Activated CD8-positive, alpha-beta T cell treated with anti-CD3 and anti-CD28 coated beads for 36 hours (primary cell): Measurements from ENCODE around the gene PCCA. TPM values are rescaled to one million over a fixed set of nuclear protein-coding genes. Genes with fewer than 3 reads are reported as not detected.

Experiments
- ATAC-seq: fragments of 200-7000 bp; cut with Tn5 transposase; one replicate; pipeline ENCODE4 v1.10.0; 2021; ENCODE audit warnings: mild to moderate bottlenecking, moderate library complexity
- CTCF ChIA-PET: fragments of 350-600 bp; sonication (Branson Sonifier 250); formaldehyde crosslinking; loops from one replicate; lab custom pipeline; 2021; ENCODE audit warnings: antibody characterized with exemption; lab: Charles Lee
- POLR2A ChIA-PET: fragments of 350-600 bp; sonication (Branson Sonifier 250); formaldehyde crosslinking; loops from one replicate; lab custom pipeline; 2021; ENCODE audit warnings: antibody characterized with exemption; lab: Charles Lee
- DNase-seq: peaks from one replicate; pipeline ENCODE4 v3.0.0-alpha.2; 2020
- H3K27ac Mint-ChIP-seq: one replicate; pipeline ENCODE4 v1.8.0; 2021; ENCODE audit warnings: mild to moderate bottlenecking, mixed read lengths
- H3K27me3 Mint-ChIP-seq: one replicate; pipeline ENCODE4 v1.8.0; 2021; ENCODE audit warnings: mixed read lengths
- H3K36me3 Mint-ChIP-seq: one replicate; pipeline ENCODE4 v1.8.0; 2021; ENCODE audit warnings: low read depth, mixed read lengths
- H3K4me1 Mint-ChIP-seq: one replicate; pipeline ENCODE4 v1.8.0; 2021; ENCODE audit warnings: low read depth, mixed read lengths
- H3K4me3 Mint-ChIP-seq: one replicate; pipeline ENCODE4 v1.8.0; 2021; ENCODE audit warnings: mild to moderate bottlenecking, moderate library complexity, mixed read lengths
- H3K9me3 Mint-ChIP-seq: one replicate; pipeline ENCODE4 v1.8.0; 2021; ENCODE audit warnings: mixed read lengths
- intact Hi-C: fragments of 100-400 bp; cut with micrococcal nuclease; formaldehyde crosslinking; loops from one replicate; pipeline ENCODE4 v1.10.0; 2022
- total RNA-seq, 2 experiments: library from RNA; stranded (reverse); gene quantifications; one replicate each; pipeline ENCODE4 v1.2.3, GENCODE V29; 2021
- TF ChIP-seq, protein P1 (sequence below): fragments of 200-600 bp; IDR thresholded peaks from one replicate; pipeline ENCODE4 v1.8.0; 2022; ENCODE audit warnings: antibody characterized with exemption, mild to moderate bottlenecking

Gene PCCA
- total RNA-seq, 2 experiments from 2014 or later, result 8.4 to 9.2 TPM

DNA sequence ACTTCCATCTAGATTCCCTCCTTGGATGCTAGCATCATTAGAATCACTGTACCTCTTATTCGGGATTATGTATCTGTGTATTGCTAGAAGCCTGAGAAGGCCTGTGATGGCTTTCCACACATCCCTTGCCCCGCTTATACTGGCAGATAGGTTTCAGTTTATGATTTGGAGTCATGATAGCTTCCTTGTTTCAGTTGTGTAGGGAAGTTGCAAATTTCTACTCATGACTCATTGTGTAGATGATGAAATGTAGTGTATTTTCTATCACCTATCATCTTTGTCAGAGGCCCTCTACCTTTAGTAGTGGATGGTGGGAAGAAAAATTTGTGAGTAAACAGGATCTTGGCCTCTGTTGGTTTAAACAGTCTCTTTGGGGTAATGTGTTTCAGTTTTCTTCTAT is 334.5 kb downstream of the PCCA start:
- TF ChIP-seq, protein P1, sequence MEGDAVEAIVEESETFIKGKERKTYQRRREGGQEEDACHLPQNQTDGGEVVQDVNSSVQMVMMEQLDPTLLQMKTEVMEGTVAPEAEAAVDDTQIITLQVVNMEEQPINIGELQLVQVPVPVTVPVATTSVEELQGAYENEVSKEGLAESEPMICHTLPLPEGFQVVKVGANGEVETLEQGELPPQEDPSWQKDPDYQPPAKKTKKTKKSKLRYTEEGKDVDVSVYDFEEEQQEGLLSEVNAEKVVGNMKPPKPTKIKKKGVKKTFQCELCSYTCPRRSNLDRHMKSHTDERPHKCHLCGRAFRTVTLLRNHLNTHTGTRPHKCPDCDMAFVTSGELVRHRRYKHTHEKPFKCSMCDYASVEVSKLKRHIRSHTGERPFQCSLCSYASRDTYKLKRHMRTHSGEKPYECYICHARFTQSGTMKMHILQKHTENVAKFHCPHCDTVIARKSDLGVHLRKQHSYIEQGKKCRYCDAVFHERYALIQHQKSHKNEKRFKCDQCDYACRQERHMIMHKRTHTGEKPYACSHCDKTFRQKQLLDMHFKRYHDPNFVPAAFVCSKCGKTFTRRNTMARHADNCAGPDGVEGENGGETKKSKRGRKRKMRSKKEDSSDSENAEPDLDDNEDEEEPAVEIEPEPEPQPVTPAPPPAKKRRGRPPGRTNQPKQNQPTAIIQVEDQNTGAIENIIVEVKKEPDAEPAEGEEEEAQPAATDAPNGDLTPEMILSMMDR, result no peak
- peak overlapping the region; percentile 50 for H3K27ac Mint-ChIP-seq
- ChIA-PET CTCF (no interaction called here), POLR2A (no interaction called here)
- peaks cover 2% of the 10 kb centered on the region for H3K9me3 Mint-ChIP-seq
- peaks cover 6% of the 10 kb centered on the region for H3K4me1 Mint-ChIP-seq
- H3K27me3 Mint-ChIP-seq, result no peaks in the 10 kb centered on the region
- intact Hi-C loops, result no loop called here
- DNase-seq (no peak), ATAC-seq (peak; percentile 58)
- peaks cover 13% of the 10 kb centered on the region for H3K36me3 Mint-ChIP-seq
- H3K4me3 Mint-ChIP-seq, result no peak overlapping the region

DNA sequence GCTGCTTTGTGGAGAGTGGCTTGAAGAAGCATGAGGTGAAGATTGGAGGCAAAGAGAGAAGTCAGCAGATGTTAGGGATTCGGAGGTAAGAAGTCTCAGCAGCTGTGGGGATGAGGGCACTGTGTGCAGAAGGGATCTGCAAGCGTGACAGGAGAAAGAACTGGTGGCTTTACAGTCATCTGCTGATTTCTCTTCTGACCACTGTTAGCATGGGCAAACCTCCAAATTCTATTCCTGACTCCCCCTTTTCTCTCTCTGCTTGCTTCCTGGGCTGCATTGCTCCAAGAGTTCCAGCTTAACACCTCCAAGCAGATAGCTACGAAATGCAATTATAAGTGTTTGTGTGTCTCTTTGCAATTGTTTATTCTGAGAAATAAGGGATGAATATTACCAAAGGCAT is 340.1 kb downstream of the PCCA start:
- Mint-ChIP-seq H3K4me1 (peaks cover 17% of the 10 kb centered on the region), H3K27ac (no peak overlapping the region), H3K36me3 (peaks cover 25% of the 10 kb centered on the region), H3K4me3 (no peak overlapping the region), H3K27me3 (no peaks in the 10 kb centered on the region), H3K9me3 (peaks cover 10% of the 10 kb centered on the region)
- ATAC-seq (no peak), DNase-seq (no peak)
- CTCF ChIA-PET, result no interaction called here
- POLR2A ChIA-PET, result interaction anchor here (1.1 kb wide), 1 partner anchor 225 kb away, joined by 3 read pairs; no protein-coding TSS in a partner anchor
- intact Hi-C loops, result no loop called here
- TF ChIP-seq, protein P1, result no peak

GRCh38 chr13:100432611-100433010 is 343.7 kb downstream of the PCCA start:
- intact Hi-C loops, result no loop called here
- Mint-ChIP-seq H3K36me3 (peaks cover 18% of the 10 kb centered on the region), H3K27me3 (no peaks in the 10 kb centered on the region), H3K9me3 (peaks cover 10% of the 10 kb centered on the region), H3K4me1 (peaks cover 25% of the 10 kb centered on the region), H3K4me3 (no peak overlapping the region), H3K27ac (no peak overlapping the region)
- no peak for DNase-seq
- peak; percentile 64 for ATAC-seq
- TF ChIP-seq, protein P1, result no peak
- ChIA-PET POLR2A (no interaction called here), CTCF (interaction anchor here (0.7 kb wide), 1 partner anchor 72 kb away, joined by 3 read pairs; no protein-coding TSS in a partner anchor)

DNA sequence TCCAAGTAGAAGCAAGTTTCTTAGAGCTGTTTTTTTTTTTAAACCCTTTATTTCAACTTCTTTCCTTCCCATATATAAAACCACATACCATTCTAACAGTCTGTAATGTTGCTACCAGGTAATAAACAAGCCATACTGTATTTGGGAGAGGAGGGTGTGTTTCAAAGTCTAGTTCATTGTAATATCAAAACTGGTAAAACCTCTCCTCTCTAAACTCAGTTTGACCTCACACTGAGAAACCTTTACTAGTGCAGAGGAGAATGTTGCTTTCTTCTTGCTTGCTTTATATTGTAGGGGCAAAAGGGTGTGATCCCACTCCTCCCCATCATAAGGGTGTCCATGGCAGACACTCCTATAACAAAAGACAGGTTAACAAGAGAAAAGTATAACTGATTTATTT is 344.6 kb downstream of the PCCA start:
- Mint-ChIP-seq H3K27me3 (no peaks in the 10 kb centered on the region), H3K27ac (no peak overlapping the region), H3K4me3 (no peak overlapping the region), H3K4me1 (peaks cover 25% of the 10 kb centered on the region), H3K9me3 (peaks cover 10% of the 10 kb centered on the region), H3K36me3 (peaks cover 18% of the 10 kb centered on the region)
- ATAC-seq, result peak; percentile 20
- ChIA-PET CTCF (no interaction called here), POLR2A (no interaction called here)
- no peak for DNase-seq
- intact Hi-C loops, result no loop called here
- TF ChIP-seq, protein P1, result no peak

- peaks cover 10% of the 10 kb centered on the region for H3K9me3 Mint-ChIP-seq
- no peak overlapping the region for H3K4me3 Mint-ChIP-seq
- POLR2A ChIA-PET, result no interaction called here
- H3K27me3 Mint-ChIP-seq, result no peaks in the 10 kb centered on the region
- DNase-seq (peak; percentile 4), ATAC-seq (peak; percentile 67)
- H3K36me3 Mint-ChIP-seq, result peaks cover 16% of the 10 kb centered on the region
- CTCF ChIA-PET, result interaction anchor here (0.7 kb wide), 1 partner anchor 81 kb away, joined by 4 read pairs; no protein-coding TSS in a partner anchor
- TF ChIP-seq, protein P1, result no peak
- intact Hi-C loops, result no loop called here
- H3K4me1 Mint-ChIP-seq, result peaks cover 25% of the 10 kb centered on the region
- H3K27ac Mint-ChIP-seq, result peak overlapping the region; percentile 25
Observed at GRCh38 chr13:100434010-100434763, 345.3 kb downstream of the PCCA start.
